Subcutaneous abdominal adipose tissue (tissue), 5 donors: Measurements from ENCODE around the gene TP53INP2.
"Not testable (repeated sequence)": the region's sequence is repeated elsewhere in the genome, so short reads cannot be mapped to it uniquely, and the experiment has no call there.

Experiments
- H3K27ac ChIP-seq: one replicate; pipeline ENCODE4 v1.7.0; 2013; ENCODE audit warnings: low read depth, mild to moderate bottlenecking, inconsistent platforms, low read length, moderate library complexity
- H3K27me3 ChIP-seq, 5 donors: one replicate each; pipeline ENCODE4 v1.7.0; 2013; ENCODE audit warnings: low read length in 5 of 5, inconsistent platforms in 1 of 5; ENCODE audit not compliant: control insufficient read depth in 5 of 5, insufficient read depth in 4 of 5
- H3K36me3 ChIP-seq, 5 donors: one replicate each; pipeline ENCODE4 v1.7.0; 2013; ENCODE audit warnings: low read length in 5 of 5; ENCODE audit not compliant: control insufficient read depth in 5 of 5, insufficient read depth in 5 of 5
- H3K4me1 ChIP-seq, 5 donors: one replicate each; pipeline ENCODE4 v1.7.0; 2013; ENCODE audit warnings: low read length in 5 of 5, mild to moderate bottlenecking in 3 of 5, moderate library complexity in 1 of 5; ENCODE audit not compliant: control insufficient read depth in 5 of 5, insufficient read depth in 5 of 5
- H3K4me3 ChIP-seq, 5 donors: one replicate each; pipeline ENCODE4 v1.7.0; 2013; ENCODE audit warnings: low read length in 5 of 5, low read depth in 1 of 5
- H3K9ac ChIP-seq, 5 donors: one replicate each; pipeline ENCODE4 v1.7.0; 2013; ENCODE audit warnings: low read length in 5 of 5, mild to moderate bottlenecking in 4 of 5, moderate library complexity in 3 of 5
- H3K9me3 ChIP-seq, 5 donors: one replicate each; pipeline ENCODE4 v1.7.0; 2013; ENCODE audit warnings: low read length in 5 of 5; ENCODE audit not compliant: control insufficient read depth in 5 of 5
- donor health status: healthy.
- donor health status: healthy.
- donor health status: healthy.
- donor health status: healthy.
- donor health status: healthy.

Gene TP53INP2

DNA sequence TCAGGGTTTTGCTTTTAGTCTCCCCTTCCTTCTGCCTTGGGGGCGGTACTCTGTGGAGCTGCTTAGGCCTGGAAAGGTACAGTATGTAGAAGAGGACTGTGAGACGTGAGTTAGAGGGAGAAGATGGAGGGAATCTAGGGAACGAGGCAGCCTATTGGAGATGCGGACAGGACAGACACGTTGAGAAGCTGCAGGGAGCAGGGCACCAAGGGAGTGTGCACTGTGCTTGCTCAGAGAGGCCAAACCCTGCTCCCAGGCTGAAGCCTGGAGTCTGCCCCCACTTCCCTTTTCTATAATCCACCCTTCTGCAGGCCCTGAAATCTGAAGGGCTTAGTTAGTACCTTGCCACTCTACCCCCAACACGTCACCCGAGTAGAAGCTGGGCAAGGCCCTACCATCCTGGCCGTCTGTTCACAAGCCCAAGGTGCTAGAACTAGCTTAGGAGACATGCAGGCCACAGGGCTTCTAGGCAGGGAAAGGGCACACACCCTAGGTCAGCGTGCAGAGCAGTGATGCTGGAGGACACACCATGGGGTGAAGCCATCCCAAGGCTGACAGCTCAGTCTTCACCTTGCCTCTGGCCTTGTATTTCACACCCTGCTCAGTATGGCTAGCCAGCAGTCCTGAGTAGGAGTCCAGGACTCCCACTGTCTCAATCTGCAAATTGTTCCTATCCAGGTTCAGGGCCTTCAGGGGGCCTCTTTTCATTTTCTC, 6.9 kb downstream of the TP53INP2 start:
- Histone ChIP-seq H3K27ac (no peak overlapping the region), H3K27me3 (no peaks in the 10 kb centered on the region), H3K4me1 (peaks cover 0 to 23% (median 19%) of the 10 kb centered on the region in 5 donors), H3K4me3 (no peak overlapping the region), H3K9me3 (no peaks in the 10 kb centered on the region), H3K36me3 (peaks cover 9 to 47% (median 26%) of the 10 kb centered on the region in 5 donors), H3K9ac (peak overlapping the region in 1 of 5 donors; percentile 72)

DNA sequence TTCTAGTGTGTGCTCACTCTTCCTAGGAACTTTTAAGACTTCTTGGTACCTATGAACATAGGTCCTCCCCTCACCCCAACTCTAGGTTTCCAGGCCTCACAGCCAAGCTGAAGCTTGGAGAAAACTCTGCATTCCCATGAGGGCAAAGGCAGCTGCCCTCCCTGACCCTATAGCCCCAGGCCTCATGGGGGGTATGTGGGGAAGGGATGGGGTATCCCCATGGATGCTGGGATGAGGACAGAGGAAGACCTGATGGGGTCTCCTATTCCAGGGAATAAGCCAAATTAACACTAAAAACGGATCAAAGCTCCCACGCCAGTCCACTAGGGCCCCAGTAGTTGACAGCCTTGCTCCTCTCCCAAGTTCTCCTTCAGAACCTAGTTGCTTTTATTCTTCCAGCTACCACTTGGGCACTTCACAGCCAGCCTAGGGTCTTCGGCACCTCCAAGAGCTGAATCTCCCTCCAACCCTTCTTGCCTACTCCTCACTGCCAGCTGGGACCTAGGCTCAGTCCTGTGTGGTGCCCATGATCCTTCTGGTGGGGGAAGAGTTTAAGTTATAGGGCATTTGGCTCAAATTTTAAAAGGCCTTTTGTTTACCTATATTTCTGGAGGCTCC, 7.8 kb downstream of the TP53INP2 start:
- Histone ChIP-seq H3K9ac (no peak overlapping the region), H3K27me3 (no peaks in the 10 kb centered on the region), H3K4me1 (peaks cover 0 to 22% (median 19%) of the 10 kb centered on the region in 5 donors), H3K36me3 (peaks cover 9 to 53% (median 29%) of the 10 kb centered on the region in 5 donors), H3K9me3 (no peaks in the 10 kb centered on the region), H3K4me3 (no peak overlapping the region), H3K27ac (no peak overlapping the region)

DNA sequence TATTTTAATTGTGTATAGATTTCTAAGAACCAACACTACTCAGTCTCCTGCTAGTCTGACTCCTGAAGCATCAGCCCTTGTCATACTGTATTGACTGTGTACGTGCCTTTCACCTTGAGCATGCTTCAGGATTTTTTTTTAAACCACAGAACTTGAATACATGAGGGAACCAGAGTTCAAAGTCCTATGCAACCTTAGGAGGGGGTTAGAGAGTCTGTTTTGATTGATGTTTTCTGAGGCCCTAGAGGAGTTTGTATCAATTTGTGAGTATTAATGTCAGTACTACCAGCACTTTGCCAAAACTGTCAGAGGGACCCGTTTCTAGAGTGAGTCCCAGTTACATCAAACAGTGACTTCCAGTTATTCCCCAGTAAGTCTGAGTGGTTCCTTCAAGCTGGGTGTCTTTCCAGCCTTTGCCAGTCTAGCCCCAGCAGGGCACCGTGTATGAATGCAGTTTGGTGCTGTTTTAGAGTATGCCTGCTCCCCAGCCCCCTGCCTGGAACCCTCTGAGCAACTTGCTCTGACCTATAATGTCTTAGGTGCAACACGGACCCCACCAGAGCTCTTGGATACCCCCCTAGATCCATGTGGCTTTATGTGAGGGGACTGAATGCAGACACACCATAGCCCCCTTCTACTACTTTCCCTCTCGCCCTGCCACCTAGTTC, 8.5 kb downstream of the TP53INP2 start:
- Histone ChIP-seq H3K9ac (no peak overlapping the region), H3K4me3 (no peak overlapping the region), H3K4me1 (peaks cover 0 to 22% (median 19%) of the 10 kb centered on the region in 5 donors), H3K36me3 (peaks cover 9 to 56% (median 29%) of the 10 kb centered on the region in 5 donors), H3K27ac (no peak overlapping the region), H3K27me3 (no peaks in the 10 kb centered on the region), H3K9me3 (no peaks in the 10 kb centered on the region)

DNA sequence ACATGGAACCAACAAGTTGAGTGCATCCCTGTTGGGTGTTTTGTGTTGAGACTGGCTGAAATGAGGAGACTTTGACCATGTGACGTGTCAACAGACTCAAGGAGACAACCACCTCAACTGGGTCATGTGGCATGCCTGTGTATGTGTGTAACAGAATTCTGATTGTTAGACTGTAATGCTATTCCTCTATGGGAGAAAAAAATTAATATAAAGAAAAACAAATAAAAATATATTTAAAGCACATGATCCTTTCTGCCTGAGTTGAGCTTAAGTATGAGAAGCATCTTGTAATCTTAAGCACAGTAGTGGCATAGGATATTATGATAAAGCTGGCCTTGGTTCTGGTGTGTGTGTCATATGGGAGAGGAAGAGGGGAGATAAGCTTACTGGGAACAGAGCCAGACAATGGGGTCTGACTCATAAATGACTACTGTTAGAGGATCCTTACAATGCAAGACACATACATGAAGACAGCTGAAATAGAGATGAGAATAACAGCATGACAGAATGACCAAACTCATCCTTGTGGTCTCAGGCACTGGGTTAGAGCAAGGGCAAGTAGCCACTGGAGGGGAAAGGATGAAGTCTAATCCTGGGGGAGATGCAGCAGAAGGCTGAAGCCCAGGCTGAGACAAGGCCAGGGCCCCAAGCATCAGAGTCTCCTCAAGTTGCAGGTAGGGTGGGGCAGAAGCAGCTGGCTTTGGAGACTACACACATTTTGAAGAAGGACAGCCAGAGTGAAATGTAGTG, 9.2 kb downstream of the TP53INP2 start:
- H3K27ac ChIP-seq, result no peak overlapping the region
- no peak overlapping the region for H3K4me3 ChIP-seq
- peaks cover 11 to 58% (median 29%) of the 10 kb centered on the region in 5 donors for H3K36me3 ChIP-seq
- no peaks in the 10 kb centered on the region for H3K27me3 ChIP-seq
- H3K4me1 ChIP-seq, result peaks cover 0 to 22% (median 18%) of the 10 kb centered on the region in 5 donors
- no peaks in the 10 kb centered on the region for H3K9me3 ChIP-seq
- no peak overlapping the region for H3K9ac ChIP-seq

DNA sequence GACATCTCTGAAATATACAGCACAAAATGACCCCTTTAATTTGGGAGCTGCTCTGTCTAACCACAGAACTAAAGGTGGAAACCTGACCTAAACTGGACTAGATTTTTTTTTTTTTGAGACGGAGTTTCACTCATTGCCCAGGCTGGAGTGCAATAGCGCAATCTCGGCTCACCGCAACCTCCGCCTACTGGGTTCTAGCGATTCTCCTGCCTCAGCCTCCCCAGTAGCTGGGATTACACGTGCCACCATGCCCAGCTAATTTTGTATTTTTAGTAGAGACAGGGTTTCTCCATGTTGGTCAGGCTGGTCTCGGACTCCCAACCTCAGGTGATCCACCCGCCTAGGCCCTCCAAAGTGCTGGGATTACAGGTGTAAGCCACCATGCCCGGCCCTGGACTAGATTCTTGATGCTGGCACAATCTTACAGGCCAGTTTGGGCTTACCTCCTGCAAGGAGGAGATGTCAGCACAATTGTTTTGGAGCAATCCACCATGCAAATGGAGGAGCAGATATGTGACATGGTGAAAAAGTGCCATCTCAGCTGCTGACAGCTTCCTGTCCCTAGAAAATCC, 9.9 kb downstream of the TP53INP2 start:
- peaks cover 0 to 15% (median 12%) of the 10 kb centered on the region in 5 donors for H3K4me1 ChIP-seq
- H3K9me3 ChIP-seq, H3K27me3 ChIP-seq, H3K4me3 ChIP-seq, H3K9ac ChIP-seq, H3K27ac ChIP-seq: not testable (repeated sequence)
- H3K36me3 ChIP-seq, result peaks cover 11 to 65% (median 29%) of the 10 kb centered on the region in 5 donors

DNA sequence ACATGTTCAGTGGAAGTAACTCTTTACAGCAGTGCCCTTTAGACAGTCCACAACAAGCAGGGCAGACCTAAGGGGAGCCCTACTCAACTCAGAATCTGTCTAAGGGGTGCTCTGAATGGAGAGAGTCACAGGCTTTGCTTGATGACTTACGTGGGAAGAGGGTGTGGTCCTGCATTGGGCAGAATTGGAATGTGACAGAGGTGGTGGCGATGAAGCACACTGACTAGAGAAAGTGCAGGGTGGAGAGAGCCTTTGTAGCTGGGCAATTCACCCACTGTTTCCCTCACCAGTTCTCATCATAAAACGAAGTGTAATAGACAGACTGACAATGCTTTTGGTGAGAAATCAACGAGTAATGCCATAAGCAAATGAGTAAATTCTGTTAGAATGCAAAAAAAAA, 11.2 kb downstream of the TP53INP2 start:
- peaks cover 11 to 70% (median 33%) of the 10 kb centered on the region in 5 donors for H3K36me3 ChIP-seq
- no peak overlapping the region for H3K4me3 ChIP-seq

DNA sequence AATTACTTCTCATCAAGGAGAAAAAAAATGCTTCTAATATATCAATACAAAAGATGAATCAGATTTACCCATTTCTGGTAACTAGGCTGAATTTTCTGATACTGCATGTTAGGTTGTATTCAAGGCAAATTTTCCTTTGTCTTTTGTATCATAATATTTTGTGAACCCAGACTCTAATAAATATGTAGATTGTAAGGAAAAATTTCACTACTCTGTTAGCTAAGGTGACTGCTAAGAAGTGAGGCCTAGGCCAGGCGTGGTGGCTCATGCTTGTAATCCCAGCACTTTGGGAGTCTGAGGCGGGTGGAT, 12.7 kb downstream of the TP53INP2 start:
- no peaks in the 10 kb centered on the region for H3K4me1 ChIP-seq
- peaks cover 11 to 74% (median 41%) of the 10 kb centered on the region in 5 donors for H3K36me3 ChIP-seq
- H3K27me3 ChIP-seq, result no peaks in the 10 kb centered on the region
- H3K27ac ChIP-seq, result no peak overlapping the region
- no peak overlapping the region for H3K9ac ChIP-seq
- no peaks in the 10 kb centered on the region for H3K9me3 ChIP-seq
- H3K4me3 ChIP-seq, result no peak overlapping the region

More for the DNA sequence above, 11.2 kb downstream of the TP53INP2 start:
- Histone ChIP-seq H3K4me1 (peaks cover 0 to 3% (median 2%) of the 10 kb centered on the region in 5 donors), H3K9ac (no peak overlapping the region), H3K27ac (no peak overlapping the region), H3K9me3 (no peaks in the 10 kb centered on the region), H3K27me3 (no peaks in the 10 kb centered on the region)

DNA sequence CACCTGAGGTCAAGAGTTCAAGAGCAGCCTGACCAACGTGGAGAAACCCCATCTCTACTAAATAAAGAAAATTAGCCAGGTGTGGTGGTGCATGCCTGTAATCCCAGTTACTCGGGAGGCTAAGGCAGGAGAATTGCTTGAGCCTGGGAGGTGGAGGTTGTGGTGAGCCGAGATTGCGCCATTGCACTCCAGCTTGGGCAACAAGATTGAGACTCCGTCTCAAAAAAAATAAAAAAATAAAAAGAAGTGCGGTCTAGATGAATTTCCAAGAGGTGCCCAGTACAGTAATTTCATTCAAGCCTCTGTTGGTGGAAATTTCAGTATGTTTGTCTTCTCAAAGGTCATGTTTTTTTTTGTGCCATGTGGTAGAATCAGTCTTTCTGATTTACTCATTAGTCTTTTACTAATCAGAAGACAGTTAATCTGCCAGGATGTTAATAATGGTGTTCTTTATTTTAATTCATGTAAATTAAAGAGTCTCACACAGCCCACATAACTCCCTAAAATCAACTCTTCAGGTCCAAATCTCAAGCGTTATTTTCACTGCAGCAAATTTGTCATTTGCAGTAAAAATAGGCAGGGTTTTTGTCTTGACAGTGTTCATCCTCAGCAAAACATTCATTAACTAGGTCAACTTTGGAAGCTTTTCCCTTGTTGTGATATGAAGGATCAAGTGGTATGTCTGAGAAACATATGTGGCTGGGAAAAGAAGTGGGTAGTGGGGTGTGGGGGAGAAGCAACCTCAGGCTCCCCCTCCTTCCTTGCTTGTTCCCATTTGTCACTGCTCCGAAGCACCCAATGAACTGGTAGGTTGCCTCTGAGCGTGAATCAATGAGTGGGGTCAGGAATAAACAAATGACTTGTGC, 13.3 kb downstream of the TP53INP2 start:
- Histone ChIP-seq H3K27me3 (no peaks in the 10 kb centered on the region), H3K4me1 (no peaks in the 10 kb centered on the region), H3K27ac (no peak overlapping the region), H3K36me3 (peaks cover 11 to 68% (median 41%) of the 10 kb centered on the region in 5 donors), H3K4me3 (no peak overlapping the region), H3K9ac (peak overlapping the region in 1 of 5 donors; percentile 30), H3K9me3 (no peaks in the 10 kb centered on the region)
